ENCODE data around the gene TRIM66. TPM values are rescaled to one million over a fixed set of nuclear protein-coding genes. Genes with fewer than 3 reads are reported as not detected.

TRIM66 gene
- 3.9 TPM for total RNA-seq

DNA sequence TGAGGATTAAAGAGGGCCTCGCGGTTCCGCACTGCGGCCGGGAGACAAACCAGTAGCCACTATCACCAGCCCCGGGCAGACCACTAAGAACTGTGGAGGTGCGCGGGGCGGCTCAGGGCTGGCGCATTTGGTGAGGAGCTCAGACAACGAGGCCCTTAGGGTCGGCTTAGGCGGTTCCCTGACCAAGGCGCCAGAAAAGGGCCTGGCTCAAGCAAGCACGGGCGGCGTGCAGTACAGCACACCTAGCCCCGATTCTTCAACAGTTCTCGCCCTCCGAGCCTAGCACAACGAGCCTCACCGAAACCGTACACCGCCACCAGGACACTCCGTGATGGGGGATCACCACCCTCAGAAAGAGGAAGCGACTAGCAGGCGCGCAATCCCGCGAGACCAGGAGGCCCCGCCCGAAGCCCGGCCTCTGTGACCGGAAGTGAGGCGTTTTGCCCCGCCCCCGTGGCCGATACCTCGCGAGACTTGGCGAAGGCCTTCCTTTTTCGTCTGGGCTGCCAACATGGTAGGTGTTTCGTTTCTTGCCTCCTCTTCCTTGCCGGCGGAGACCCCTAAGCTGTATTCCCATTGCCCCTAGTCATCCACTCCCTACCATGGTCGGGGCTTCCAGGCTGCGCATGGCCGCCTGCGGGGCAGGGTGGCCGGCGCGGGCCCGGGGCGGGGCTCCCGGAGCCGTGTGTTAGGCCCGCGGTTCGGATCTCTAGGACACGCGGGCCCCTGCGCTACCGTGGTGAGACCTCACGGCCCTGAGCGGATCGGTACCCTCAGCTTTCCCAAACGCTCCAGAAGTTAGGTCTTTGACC lies at the start of gene TRIM66, which contains the start of gene RPL27A:
Gene TRIM66 (minus strand): TSS at position 363 of the 812 bp plus-strand sequence. CDS start 10,391 bp downstream, outside the sequence.
Gene RPL27A (plus strand): TSS at position 490 of the 812 bp plus-strand sequence. CDS start 22 bp downstream, at position 512.
- H3K36me3 ChIP-seq = peaks cover 21 to 35% of the 10 kb centered on the region in 2 donors
- DNase-seq (ENCODE audit: low spot score in 2 of 2) = peak; percentile 91 to 99
- peak within 1 kb of the TSS; percentile 81 to 97 for H3K27ac ChIP-seq
- H3K4me3 ChIP-seq = peak within 1 kb of the TSS; percentile 65 to 86
- peaks cover 0 to 16% of the 10 kb centered on the region in 2 donors for H3K4me1 ChIP-seq
- H3K27me3 ChIP-seq = no peaks in the 10 kb centered on the region
- no peaks in the 10 kb centered on the region for H3K9me3 ChIP-seq
- peak in 2 of 3 experiments; percentile 8 to 11 for TF ChIP-seq CTCF (IDR thresholded peaks at IDR 0.05)
- intact Hi-C loops (cut with DNase I) = loop anchor here (2.0 to 5.0 kb wide), 4 partner anchors 50 to 455 kb away; partner anchors contain the start of genes AKIP1 and TMEM9B

DNA sequence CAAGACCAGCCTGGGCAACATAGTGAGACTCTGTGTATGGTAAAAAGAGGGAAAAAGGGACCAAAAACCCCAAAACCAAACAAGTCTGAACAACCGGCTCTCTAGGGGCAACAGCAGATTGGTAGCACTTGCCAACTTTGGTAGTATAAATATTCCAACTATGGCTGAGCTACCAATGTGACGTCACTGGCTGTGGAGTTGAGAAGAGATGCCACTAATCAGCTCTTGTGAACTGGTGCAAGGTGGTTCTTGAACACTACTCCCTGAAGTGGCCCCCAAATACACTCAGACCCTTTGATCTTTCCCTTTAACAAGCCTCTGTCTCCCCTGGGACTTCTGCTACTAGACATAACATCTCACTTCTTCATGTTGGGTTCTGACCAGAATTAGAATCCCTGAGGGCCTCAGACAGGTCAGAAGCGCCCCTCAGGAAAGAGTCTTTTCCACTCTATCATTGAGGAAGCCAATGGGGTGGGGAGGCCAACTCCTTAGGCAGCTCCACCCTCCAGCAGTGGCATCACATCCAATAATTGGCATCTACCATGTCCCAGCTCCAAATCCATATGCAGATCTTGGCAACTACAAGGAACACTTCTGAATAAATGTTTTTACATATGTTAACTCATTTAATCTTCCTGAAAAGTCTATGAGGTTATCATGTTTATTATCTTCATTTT lies 49.3 kb upstream of the TRIM66 start:
- Histone ChIP-seq H3K4me1 (peaks cover 22 to 57% of the 10 kb centered on the region in 2 donors), H3K27me3 (no peaks in the 10 kb centered on the region), H3K4me3 (no peak overlapping the region), H3K36me3 (peaks cover 0 to 9% of the 10 kb centered on the region in 2 donors), H3K9me3 (no peaks in the 10 kb centered on the region), H3K27ac (peak overlapping the region; percentile 75 to 79)
- intact Hi-C loops (cut with DNase I) = loop anchor here (1.0 to 2.0 kb wide), 5 partner anchors 11 to 79 kb away; partner anchors contain the start of genes RPL27A and TRIM66
- no peak for TF ChIP-seq CTCF (IDR thresholded peaks at IDR 0.05)
- DNase-seq (ENCODE audit: low spot score in 2 of 2) = no peak

GRCh38 chr11:8730697-8731020 lies 48.2 kb upstream of the TRIM66 start:
- Histone ChIP-seq H3K4me3 (no peak overlapping the region), H3K9me3 (no peaks in the 10 kb centered on the region), H3K4me1 (peaks cover 24 to 64% of the 10 kb centered on the region in 2 donors), H3K27me3 (no peaks in the 10 kb centered on the region), H3K36me3 (peaks cover 0 to 9% of the 10 kb centered on the region in 2 donors), H3K27ac (peak overlapping the region; percentile 75 to 79)
- no peak for TF ChIP-seq CTCF (IDR thresholded peaks at IDR 0.05)
- no peak for DNase-seq (ENCODE audit: low spot score in 2 of 2)
- intact Hi-C loops (cut with DNase I) = no loop called here

- H3K27ac ChIP-seq = peak overlapping the region in 1 of 2 donors; percentile 79
These were observed 47.6 kb upstream of the TRIM66 start for GRCh38 chr11:8729837-8730696.

More at GRCh38 chr11:8729837-8730696, 47.6 kb upstream of the TRIM66 start:
- Histone ChIP-seq H3K4me1 (peaks cover 24 to 64% of the 10 kb centered on the region in 2 donors), H3K4me3 (no peak overlapping the region), H3K27me3 (no peaks in the 10 kb centered on the region), H3K9me3 (no peaks in the 10 kb centered on the region), H3K36me3 (peaks cover under 1 to 9% of the 10 kb centered on the region in 2 donors)
- no peak for DNase-seq (ENCODE audit: low spot score in 2 of 2)
- intact Hi-C loops (cut with DNase I) = no loop called here
- TF ChIP-seq CTCF (IDR thresholded peaks at IDR 0.05) = no peak
